OCI-LY1 (cell line): ENCODE data around the gene PI4KA.

Experiments used
- CTCF ChIP-seq: fragments of 200-600 bp; sonication (generic), shearing (Covaris generic); IDR thresholded peaks from 2 replicates; pipeline ENCODE4 v1.5.1; 2017; ENCODE audit warnings: mild to moderate bottlenecking, antibody characterized with exemption, low read length, moderate library complexity, mixed read lengths
- EZH2 ChIP-seq: fragments of 200-600 bp; sonication (generic), shearing (Covaris generic); IDR thresholded peaks from 2 replicates; pipeline ENCODE4 v1.8.0; 2017; ENCODE audit warnings: borderline replicate concordance, mixed run types, mild to moderate bottlenecking, antibody characterized with exemption, low read length, moderate library complexity, mixed read lengths

- no peak for TF ChIP-seq CTCF
- no peak for TF ChIP-seq EZH2
Measured at GRCh38 chr22:20781272-20781990, 77.2 kb downstream of the PI4KA start.
